HG03460 (cell line): Measurements from ENCODE around the gene RBM26.
"Not testable (repeated sequence)": the region's sequence is repeated elsewhere in the genome, so short reads cannot be mapped to it uniquely, and the experiment has no call there.

Experiments used
- ATAC-seq: cut with Tn5 transposase; IDR thresholded peaks from one replicate; pipeline ENCODE4 v1.9.1; 2021; ENCODE audit not compliant: unreplicated experiment

The RBM26 gene

GRCh38 chr13:79387853-79388252 is 18.2 kb downstream of the RBM26 start:
- no peak for ATAC-seq

GRCh38 chr13:79386125-79386826 is 19.8 kb downstream of the RBM26 start:
- peak; percentile 2 for ATAC-seq

GRCh38 chr13:79385694-79386093 is 20.4 kb downstream of the RBM26 start:
- peak; percentile 94 for ATAC-seq

- no peak for ATAC-seq
These were observed 21.9 kb downstream of the RBM26 start for GRCh38 chr13:79384022-79384610.

- ATAC-seq: peak; percentile 42
These were observed 23.3 kb downstream of the RBM26 start for GRCh38 chr13:79382545-79383275.

DNA sequence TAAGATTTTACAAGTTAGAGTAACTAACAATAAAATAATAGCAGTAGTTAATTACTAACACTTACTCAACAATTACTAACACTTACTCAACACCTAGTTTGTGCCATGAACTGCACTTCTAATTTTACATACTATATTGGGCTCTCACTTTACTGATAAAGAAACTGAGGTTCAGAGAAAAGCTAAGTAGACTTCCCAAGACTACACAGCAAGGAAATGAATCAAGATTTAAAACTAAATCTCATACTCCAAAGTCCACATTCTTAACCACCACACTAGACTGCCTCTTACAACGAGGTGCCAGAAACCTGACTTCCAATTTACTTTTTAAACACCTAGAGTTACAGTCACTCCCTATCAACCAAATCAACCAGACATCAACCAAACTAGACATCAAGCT is 25.1 kb downstream of the RBM26 start:
- ATAC-seq: no peak

- no peak for ATAC-seq
These were observed 26.8 kb downstream of the RBM26 start for GRCh38 chr13:79379274-79379673.

- no peak for ATAC-seq
These were observed 29.2 kb downstream of the RBM26 start for GRCh38 chr13:79376843-79377242.

- ATAC-seq: no peak
These were observed 31.5 kb downstream of the RBM26 start for GRCh38 chr13:79374578-79374977.

DNA sequence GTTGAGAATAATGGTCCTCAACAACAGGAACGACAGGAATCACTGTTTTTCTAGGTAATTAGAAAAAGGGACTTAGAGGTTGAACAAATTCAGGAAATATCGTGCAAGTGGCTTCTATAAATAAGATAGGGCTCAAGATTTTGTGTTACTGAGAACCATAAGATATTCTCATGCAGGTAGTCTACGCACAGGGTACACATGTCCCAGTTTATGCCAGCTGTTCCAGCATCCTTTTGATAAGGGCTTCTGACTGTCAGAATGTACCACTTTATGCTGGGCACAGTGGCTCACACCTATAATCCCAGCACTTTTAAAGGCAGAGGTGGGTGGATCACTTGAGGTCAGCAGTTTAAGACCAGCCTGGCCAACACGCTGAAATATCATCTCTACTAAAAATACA is 32.1 kb downstream of the RBM26 start:
- ATAC-seq: no peak

DNA sequence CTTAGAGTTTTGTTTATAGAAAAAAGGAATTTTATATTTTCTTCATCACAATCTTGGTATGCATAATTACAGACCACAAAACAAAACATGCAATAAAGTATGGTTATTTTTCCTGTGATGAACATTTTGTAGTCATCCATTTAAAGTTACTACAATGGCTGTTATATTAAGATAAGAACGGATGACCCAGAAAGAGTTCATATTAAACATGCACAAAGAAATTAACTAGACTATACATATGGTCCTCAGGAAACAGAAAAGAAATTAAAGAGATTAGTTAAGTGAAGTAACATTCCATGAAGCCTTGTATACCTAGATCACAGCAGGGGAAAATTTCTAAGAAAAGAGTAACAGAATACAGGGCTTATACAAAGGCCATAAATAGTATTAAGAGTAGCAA is 36.8 kb downstream of the RBM26 start:
- no peak for ATAC-seq

GRCh38 chr13:79365981-79366380 is 40.1 kb downstream of the RBM26 start:
- ATAC-seq: no peak

DNA sequence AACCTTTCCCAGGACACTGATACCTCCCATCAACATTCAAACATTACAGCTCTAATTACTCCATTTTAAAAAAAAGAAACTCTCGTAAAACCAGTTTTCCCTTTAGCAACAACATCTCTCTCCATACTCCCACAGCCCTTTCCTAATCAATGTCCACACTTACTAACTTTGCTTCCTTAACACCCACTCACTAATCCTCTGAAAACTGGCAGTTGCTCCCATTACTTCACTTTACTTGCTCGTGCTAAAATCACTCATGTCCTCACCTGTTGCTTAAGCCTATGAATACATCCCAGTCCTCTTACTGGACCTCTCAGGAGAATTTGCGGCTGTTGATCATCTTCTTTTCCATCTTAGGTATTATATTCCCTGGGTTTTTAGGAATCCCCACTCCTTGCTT is 44.8 kb downstream of the RBM26 start:
- no peak for ATAC-seq

DNA sequence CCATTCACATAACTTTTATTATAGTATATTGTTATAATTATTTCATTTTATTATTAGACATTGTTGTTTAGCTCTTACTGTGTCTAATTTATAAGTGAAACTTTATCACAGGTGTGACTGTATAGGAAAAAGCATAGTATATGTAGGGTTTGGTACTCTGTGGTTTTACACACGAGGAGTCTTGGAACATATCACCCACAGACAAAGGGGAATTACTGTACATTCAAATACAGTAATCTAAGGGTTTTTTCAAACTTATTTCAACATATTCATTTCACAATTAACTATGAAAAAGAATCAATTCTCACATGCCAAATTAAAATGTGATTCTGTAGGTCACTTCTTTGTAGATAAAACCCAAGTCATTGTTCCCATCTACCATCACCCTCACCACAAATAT is 46.0 kb downstream of the RBM26 start:
- ATAC-seq: no peak

DNA sequence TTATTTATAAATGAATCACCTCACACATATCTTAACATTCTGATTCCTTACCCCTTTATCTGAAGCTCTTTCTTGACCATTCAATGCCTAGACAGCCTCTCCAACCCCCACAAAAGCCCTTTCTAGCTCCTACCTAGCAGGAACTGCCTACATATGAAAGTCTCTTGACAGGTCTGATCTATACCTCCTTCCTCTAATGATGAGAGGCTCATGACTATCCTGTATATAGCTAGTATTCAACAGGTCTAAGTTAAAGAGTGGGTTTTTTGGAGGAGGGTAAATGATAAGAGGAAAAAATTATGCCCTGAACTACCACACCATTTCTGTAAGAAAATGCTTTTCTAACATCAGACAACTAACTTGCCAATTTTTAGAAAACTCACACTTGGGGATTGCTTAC is 47.0 kb downstream of the RBM26 start:
- no peak for ATAC-seq

DNA sequence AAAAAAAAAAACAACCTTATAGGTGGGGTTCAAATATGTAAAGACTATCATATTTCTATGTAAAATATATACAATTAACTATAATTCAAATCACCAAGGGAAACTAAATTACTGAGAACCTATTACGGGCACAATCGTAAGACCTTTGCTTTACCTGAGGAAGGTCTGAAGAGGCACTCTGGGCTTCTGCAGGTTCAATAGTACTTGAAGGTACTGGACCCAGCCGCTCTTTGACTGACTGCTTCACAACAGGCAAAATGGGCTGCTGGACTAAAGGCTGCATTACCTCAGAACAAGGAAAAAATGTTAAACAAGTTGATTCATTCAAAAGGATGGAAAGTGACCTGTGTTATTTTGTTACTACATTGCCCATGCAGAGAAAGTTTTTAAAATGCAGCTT is 51.8 kb downstream of the RBM26 start:
- no peak for ATAC-seq

- ATAC-seq: no peak
These were observed 52.4 kb downstream of the RBM26 start for GRCh38 chr13:79353693-79354092.

DNA sequence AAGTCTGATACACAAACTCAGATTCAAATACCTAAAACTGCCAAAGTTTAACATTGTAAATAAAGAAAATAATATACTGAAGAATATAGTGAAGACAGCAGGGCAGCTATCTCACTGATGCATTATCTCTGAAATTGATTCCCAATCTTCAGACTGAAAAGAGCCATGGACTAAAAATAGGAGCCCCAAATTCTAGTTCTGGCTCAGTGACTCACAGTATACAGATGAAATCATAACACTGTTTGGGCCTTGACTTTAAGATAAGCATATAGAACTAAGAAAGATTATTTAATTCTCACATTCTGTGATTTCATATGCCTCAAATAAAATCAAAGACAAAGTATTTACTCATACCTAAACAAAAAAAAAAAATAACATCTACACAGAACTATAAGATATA is 53.9 kb downstream of the RBM26 start:
- ATAC-seq: no peak

- ATAC-seq: not testable (repeated sequence)
These were observed 56.4 kb downstream of the RBM26 start for GRCh38 chr13:79349608-79350007.

DNA sequence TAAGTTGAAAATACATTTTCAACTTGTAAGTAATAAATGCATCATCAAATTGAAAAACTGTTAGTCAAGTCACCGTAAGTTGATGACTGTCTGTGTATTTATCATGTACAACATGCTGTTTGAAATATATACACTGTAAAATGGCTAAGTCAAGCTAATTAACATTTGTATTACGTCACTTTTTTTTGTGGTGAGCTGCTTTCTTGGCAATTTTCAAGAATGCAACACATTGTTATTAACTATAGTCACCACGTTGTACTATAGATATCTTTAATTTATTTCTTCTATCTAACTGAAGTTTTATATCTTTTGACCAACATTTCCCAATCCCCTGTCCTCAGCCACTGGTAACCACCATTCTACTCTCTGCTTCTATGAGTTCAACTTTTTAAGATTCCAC is 57.0 kb downstream of the RBM26 start:
- ATAC-seq: no peak

- no peak for ATAC-seq
These were observed 59.6 kb downstream of the RBM26 start for GRCh38 chr13:79346300-79346914.

DNA sequence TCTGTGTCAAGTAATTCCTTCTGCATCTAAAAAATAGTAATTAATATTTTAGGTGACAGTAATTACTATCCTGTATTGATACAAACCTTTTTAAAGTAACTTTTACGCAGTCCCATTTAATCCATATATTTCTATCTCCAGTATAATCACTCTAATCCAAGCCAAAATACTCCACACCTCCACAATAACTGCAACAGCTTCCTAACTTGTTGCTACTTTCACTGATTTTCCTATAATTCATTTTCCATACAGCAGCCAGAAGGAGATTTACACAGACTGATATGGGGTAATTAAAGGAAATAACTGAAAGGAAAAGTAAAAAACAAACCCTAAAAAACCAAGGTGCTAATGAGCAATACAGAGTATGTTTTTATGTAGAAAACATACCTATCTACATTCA is 64.9 kb downstream of the RBM26 start:
- no peak for ATAC-seq
